ENCODE data around the gene CUEDC2.

Gene CUEDC2

GRCh38 chr10:102389894-102390293 is 42.5 kb downstream of the CUEDC2 start:
- H3K9me3 ChIP-seq (ENCODE audit: control insufficient read depth in 1 of 2, low read length in 2 of 2) = no peaks in the 10 kb centered on the region
- H3K4me3 ChIP-seq (ENCODE audit: low read depth in 1 of 2, low read length in 2 of 2) = no peak overlapping the region
- H3K36me3 ChIP-seq (ENCODE audit: control insufficient read depth in 1 of 2, insufficient read depth in 2 of 2, low read length in 2 of 2) = no peaks in the 10 kb centered on the region
- H3K27me3 ChIP-seq (ENCODE audit: low read depth, low read length) = no peaks in the 10 kb centered on the region
- peaks cover 0 to 11% of the 10 kb centered on the region in 2 donors for H3K4me1 ChIP-seq (ENCODE audit: control insufficient read depth in 1 of 2, insufficient read depth in 2 of 2, low read length in 2 of 2)
- H3K27ac ChIP-seq (ENCODE audit: low read length) = no peak overlapping the region

GRCh38 chr10:102384606-102385429 is 47.6 kb downstream of the CUEDC2 start:
- Histone ChIP-seq H3K4me3 (ENCODE audit: low read depth in 1 of 2, low read length in 2 of 2) (no peak overlapping the region), H3K4me1 (ENCODE audit: control insufficient read depth in 1 of 2, insufficient read depth in 2 of 2, low read length in 2 of 2) (peaks cover 0 to 4% of the 10 kb centered on the region in 2 donors), H3K9me3 (ENCODE audit: control insufficient read depth in 1 of 2, low read length in 2 of 2) (no peaks in the 10 kb centered on the region), H3K36me3 (ENCODE audit: control insufficient read depth in 1 of 2, insufficient read depth in 2 of 2, low read length in 2 of 2) (peaks cover 21 to 35% of the 10 kb centered on the region in 2 donors), H3K27me3 (ENCODE audit: low read depth, low read length) (no peaks in the 10 kb centered on the region), H3K27ac (ENCODE audit: low read length) (no peak overlapping the region)

GRCh38 chr10:102384053-102384452 is 48.3 kb downstream of the CUEDC2 start:
- Histone ChIP-seq H3K27ac (ENCODE audit: low read length) (no peak overlapping the region), H3K4me3 (ENCODE audit: low read depth in 1 of 2, low read length in 2 of 2) (no peak overlapping the region), H3K9me3 (ENCODE audit: control insufficient read depth in 1 of 2, low read length in 2 of 2) (no peaks in the 10 kb centered on the region), H3K4me1 (ENCODE audit: control insufficient read depth in 1 of 2, insufficient read depth in 2 of 2, low read length in 2 of 2) (peaks cover 0 to 4% of the 10 kb centered on the region in 2 donors), H3K36me3 (ENCODE audit: control insufficient read depth in 1 of 2, insufficient read depth in 2 of 2, low read length in 2 of 2) (peaks cover 29 to 43% of the 10 kb centered on the region in 2 donors), H3K27me3 (ENCODE audit: low read depth, low read length) (no peaks in the 10 kb centered on the region)

- Histone ChIP-seq H3K27me3 (ENCODE audit: low read depth, low read length) (no peaks in the 10 kb centered on the region), H3K36me3 (ENCODE audit: control insufficient read depth in 1 of 2, insufficient read depth in 2 of 2, low read length in 2 of 2) (peaks cover 31 to 53% of the 10 kb centered on the region in 2 donors), H3K9me3 (ENCODE audit: control insufficient read depth in 1 of 2, low read length in 2 of 2) (no peaks in the 10 kb centered on the region), H3K27ac (ENCODE audit: low read length) (no peak overlapping the region), H3K4me3 (ENCODE audit: low read depth in 1 of 2, low read length in 2 of 2) (no peak overlapping the region), H3K4me1 (ENCODE audit: control insufficient read depth in 1 of 2, insufficient read depth in 2 of 2, low read length in 2 of 2) (peaks cover 0 to 4% of the 10 kb centered on the region in 2 donors)
Measured at GRCh38 chr10:102382871-102383270, 49.5 kb downstream of the CUEDC2 start.

- no peak overlapping the region for H3K27ac ChIP-seq (ENCODE audit: low read length)
- H3K9me3 ChIP-seq (ENCODE audit: control insufficient read depth in 1 of 2, low read length in 2 of 2) = no peaks in the 10 kb centered on the region
- H3K4me1 ChIP-seq (ENCODE audit: control insufficient read depth in 1 of 2, insufficient read depth in 2 of 2, low read length in 2 of 2) = peaks cover 0 to 4% of the 10 kb centered on the region in 2 donors
- no peaks in the 10 kb centered on the region for H3K27me3 ChIP-seq (ENCODE audit: low read depth, low read length)
- H3K36me3 ChIP-seq (ENCODE audit: control insufficient read depth in 1 of 2, insufficient read depth in 2 of 2, low read length in 2 of 2) = peaks cover 31 to 54% of the 10 kb centered on the region in 2 donors
- H3K4me3 ChIP-seq (ENCODE audit: low read depth in 1 of 2, low read length in 2 of 2) = no peak overlapping the region
Measured at GRCh38 chr10:102381983-102382382, 50.4 kb downstream of the CUEDC2 start.

GRCh38 chr10:102379383-102379782 is 53.0 kb downstream of the CUEDC2 start:
- peaks cover 50 to 77% of the 10 kb centered on the region in 2 donors for H3K36me3 ChIP-seq (ENCODE audit: control insufficient read depth in 1 of 2, insufficient read depth in 2 of 2, low read length in 2 of 2)
- H3K27ac ChIP-seq (ENCODE audit: low read length) = no peak overlapping the region
- no peaks in the 10 kb centered on the region for H3K27me3 ChIP-seq (ENCODE audit: low read depth, low read length)

GRCh38 chr10:102376901-102377300 is 55.5 kb downstream of the CUEDC2 start:
- no peaks in the 10 kb centered on the region for H3K9me3 ChIP-seq (ENCODE audit: control insufficient read depth in 1 of 2, low read length in 2 of 2)
- no peaks in the 10 kb centered on the region for H3K4me1 ChIP-seq (ENCODE audit: control insufficient read depth in 1 of 2, insufficient read depth in 2 of 2, low read length in 2 of 2)
- H3K27ac ChIP-seq (ENCODE audit: low read length) = no peak overlapping the region
- H3K36me3 ChIP-seq (ENCODE audit: control insufficient read depth in 1 of 2, insufficient read depth in 2 of 2, low read length in 2 of 2) = peaks cover 50 to 78% of the 10 kb centered on the region in 2 donors
- no peaks in the 10 kb centered on the region for H3K27me3 ChIP-seq (ENCODE audit: low read depth, low read length)
- no peak overlapping the region for H3K4me3 ChIP-seq (ENCODE audit: low read depth in 1 of 2, low read length in 2 of 2)

More at GRCh38 chr10:102379383-102379782, 53.0 kb downstream of the CUEDC2 start:
- Histone ChIP-seq H3K9me3 (ENCODE audit: control insufficient read depth in 1 of 2, low read length in 2 of 2) (no peaks in the 10 kb centered on the region), H3K4me3 (ENCODE audit: low read depth in 1 of 2, low read length in 2 of 2) (no peak overlapping the region), H3K4me1 (ENCODE audit: control insufficient read depth in 1 of 2, insufficient read depth in 2 of 2, low read length in 2 of 2) (no peaks in the 10 kb centered on the region)

GRCh38 chr10:102375867-102376266 is 56.5 kb downstream of the CUEDC2 start:
- H3K4me3 ChIP-seq (ENCODE audit: low read depth in 1 of 2, low read length in 2 of 2) = no peak overlapping the region
- H3K27me3 ChIP-seq (ENCODE audit: low read depth, low read length) = no peaks in the 10 kb centered on the region
- H3K9me3 ChIP-seq (ENCODE audit: control insufficient read depth in 1 of 2, low read length in 2 of 2) = peaks cover 0 to 4% of the 10 kb centered on the region in 2 donors
- H3K27ac ChIP-seq (ENCODE audit: low read length) = no peak overlapping the region
- no peaks in the 10 kb centered on the region for H3K4me1 ChIP-seq (ENCODE audit: control insufficient read depth in 1 of 2, insufficient read depth in 2 of 2, low read length in 2 of 2)
- peaks cover 52 to 79% of the 10 kb centered on the region in 2 donors for H3K36me3 ChIP-seq (ENCODE audit: control insufficient read depth in 1 of 2, insufficient read depth in 2 of 2, low read length in 2 of 2)

- Histone ChIP-seq H3K4me3 (ENCODE audit: low read depth in 1 of 2, low read length in 2 of 2) (no peak overlapping the region), H3K27ac (ENCODE audit: low read length) (no peak overlapping the region), H3K27me3 (ENCODE audit: low read depth, low read length) (no peaks in the 10 kb centered on the region), H3K4me1 (ENCODE audit: control insufficient read depth in 1 of 2, insufficient read depth in 2 of 2, low read length in 2 of 2) (no peaks in the 10 kb centered on the region), H3K36me3 (ENCODE audit: control insufficient read depth in 1 of 2, insufficient read depth in 2 of 2, low read length in 2 of 2) (peaks cover 54 to 80% of the 10 kb centered on the region in 2 donors), H3K9me3 (ENCODE audit: control insufficient read depth in 1 of 2, low read length in 2 of 2) (peaks cover 0 to 6% of the 10 kb centered on the region in 2 donors)
Measured at GRCh38 chr10:102375250-102375649, 57.1 kb downstream of the CUEDC2 start.
